ENCODE results near the gene ELMO1. TPM values are rescaled to one million over a fixed set of nuclear protein-coding genes. Genes with fewer than 3 reads are reported as not detected.

The ELMO1 gene
- total RNA-seq, 2 donors from 2014 or later, result 32.2 to 46.7 TPM

DNA sequence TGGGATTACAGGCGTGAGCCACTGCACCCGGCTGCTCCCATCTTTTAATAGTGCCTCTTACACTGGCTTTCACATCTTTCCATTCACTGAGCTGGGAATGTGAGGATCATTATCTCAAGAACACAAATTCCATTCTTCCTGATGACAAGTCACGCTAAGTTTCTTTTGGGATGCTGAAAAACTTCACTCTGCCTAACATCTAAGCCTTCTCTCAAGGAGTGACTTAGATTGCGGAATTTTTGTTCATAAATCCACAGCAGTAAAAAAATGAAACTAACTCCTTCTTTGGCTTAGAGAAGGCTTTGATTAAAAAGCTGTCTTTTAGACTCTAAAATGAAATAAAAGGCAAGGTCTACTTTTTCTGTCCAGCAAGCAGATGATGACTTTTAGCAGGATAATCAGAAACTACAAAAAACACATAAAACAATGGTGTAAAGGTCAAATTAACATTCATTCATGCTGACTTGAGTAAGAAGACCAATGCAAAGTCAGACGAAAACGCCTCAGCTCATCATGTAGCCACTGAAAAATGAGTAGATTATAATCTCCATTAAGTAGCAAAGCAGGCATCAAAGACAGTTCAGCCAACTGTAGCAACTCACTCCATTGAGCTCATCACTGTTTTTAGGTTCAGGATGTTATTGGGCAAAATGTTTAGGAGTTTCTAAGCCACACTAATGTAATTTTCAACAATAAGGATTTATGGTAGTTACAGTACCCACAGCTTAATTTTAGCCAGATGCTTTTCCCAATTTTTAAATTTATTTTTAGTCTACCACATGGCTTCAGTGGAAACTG is 178.8 kb downstream of the ELMO1 start:
- no peak for DNase-seq (ENCODE audit: low spot score)
- intact Hi-C loops (cut with DNase I), result no loop called here

DNA sequence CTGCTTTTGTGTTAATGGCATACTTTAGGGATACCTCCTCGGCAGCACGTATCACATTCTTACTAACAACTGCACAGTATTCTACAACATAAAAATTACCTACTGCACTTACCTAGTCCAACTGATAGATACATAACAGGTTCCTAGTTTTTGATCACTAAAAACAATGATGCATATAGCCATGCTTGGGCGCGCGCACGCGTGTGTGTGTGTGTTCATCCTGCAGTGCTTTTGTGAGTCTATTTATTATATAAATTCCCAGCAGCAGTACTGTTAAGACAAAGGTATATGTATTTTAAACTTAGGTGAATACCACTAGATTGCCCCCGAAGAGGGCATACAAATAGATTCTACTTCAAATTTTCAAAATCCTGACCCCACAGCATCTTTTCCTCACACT is 181.4 kb downstream of the ELMO1 start:
- intact Hi-C loops (cut with DNase I), result no loop called here
- DNase-seq (ENCODE audit: low spot score), result no peak

DNA sequence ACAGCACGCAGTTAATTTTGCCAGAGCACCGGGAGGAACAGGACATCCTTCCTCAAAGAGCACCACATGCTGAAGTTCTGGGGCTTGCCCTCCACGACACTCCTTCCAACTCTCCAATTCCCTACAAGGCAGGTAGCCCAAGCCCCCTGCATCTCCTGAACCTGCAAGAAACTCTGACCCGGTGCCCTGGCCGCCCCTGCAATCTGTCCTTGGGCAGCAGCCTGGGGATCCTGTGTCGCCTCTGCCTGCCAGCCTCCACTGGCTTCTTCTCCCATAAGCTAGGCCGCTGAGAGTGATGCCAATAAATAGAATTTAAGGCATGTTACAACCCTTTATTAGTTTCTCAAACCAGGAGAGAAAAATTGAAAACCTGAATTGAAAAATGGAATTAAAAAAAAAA is 182.8 kb downstream of the ELMO1 start:
- intact Hi-C loops (cut with DNase I), result no loop called here
- DNase-seq (ENCODE audit: low spot score), result no peak

DNA sequence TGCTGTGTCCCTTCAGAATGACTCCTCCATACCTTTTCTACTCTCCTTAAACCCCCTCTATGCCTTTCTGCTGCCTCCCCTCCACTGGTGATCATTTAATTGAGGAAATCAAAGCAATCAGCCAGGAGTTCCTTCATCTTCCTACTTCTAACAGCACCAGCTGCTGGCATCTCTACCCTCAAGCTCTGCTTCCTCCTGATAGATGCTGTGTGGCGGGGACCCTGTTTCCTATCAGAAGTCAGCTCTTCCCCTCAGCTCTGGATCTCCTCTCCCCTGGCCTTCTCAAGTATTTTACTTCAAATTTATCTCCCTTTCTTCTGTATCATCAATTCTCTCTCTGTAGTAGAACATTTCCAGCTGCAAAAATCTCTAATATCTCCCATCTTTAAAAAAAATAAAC is 183.7 kb downstream of the ELMO1 start:
- intact Hi-C loops (cut with DNase I), result no loop called here
- DNase-seq (ENCODE audit: low spot score), result no peak

DNA sequence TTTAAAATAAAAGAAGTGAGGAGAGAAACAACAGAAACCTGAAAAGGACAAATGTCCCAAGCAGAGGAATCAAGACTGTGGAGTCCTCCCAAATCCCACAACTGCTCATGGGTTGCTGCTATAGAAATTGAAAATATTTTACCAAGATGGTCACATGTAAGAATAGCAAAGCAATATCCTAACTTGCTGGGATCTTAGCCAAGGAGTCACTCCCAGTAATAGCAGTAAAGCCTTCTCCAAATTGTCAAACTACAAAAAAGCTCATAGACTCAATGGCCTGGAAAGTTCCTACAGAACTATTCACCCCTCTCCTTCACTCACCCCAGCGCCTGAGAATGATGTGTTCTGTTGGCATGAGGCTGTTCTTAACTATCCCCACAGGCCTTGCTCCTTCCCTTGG is 186.5 kb downstream of the ELMO1 start:
- intact Hi-C loops (cut with DNase I), result no loop called here
- DNase-seq (ENCODE audit: low spot score), result no peak

DNA sequence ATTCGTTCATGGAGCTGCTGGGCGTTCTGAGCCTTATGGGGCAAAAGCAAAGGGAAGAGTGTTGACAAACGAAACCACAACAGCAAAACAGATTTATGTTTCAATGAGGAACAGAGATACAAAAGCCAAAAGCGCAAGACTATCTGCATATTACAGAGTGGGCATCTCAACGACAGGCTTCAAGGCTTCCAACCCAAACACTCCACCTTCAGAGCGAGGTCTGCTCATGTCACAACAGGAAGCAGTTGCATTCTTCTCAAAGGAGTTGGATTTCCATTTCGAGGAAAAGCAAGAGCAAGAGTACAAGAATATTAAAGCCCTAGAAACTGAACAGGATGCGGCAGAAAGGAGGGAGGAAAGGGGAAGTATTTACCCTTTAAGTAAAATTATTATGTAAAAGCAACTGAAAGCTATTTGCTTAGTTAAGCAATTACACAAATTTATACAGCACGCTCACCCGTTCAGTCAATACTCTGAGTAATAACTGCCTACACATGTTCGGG is 189.3 kb downstream of the ELMO1 start:
- intact Hi-C loops (cut with DNase I), result no loop called here
- DNase-seq (ENCODE audit: low spot score), result no peak

DNA sequence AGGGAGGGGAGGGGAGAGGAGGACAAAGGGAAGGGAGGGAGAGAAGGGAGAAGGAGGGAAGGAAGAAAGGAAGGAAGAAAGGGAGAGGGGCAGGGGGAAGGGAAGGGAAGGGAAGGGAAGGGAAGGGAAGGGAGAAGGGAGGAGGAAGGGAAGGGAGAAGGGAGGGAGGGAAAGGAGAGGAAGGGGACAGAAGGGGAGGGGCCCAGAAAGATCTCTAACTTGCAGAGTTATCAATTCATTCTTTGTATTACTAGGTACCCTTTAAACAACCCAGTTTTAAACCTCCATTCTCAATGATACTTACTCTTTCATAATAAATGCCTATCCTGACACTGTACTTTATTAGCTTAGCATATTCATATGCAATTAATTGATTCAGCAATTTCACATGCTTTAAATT is 192.0 kb downstream of the ELMO1 start:
- no peak for DNase-seq (ENCODE audit: low spot score)
- intact Hi-C loops (cut with DNase I), result no loop called here

DNA sequence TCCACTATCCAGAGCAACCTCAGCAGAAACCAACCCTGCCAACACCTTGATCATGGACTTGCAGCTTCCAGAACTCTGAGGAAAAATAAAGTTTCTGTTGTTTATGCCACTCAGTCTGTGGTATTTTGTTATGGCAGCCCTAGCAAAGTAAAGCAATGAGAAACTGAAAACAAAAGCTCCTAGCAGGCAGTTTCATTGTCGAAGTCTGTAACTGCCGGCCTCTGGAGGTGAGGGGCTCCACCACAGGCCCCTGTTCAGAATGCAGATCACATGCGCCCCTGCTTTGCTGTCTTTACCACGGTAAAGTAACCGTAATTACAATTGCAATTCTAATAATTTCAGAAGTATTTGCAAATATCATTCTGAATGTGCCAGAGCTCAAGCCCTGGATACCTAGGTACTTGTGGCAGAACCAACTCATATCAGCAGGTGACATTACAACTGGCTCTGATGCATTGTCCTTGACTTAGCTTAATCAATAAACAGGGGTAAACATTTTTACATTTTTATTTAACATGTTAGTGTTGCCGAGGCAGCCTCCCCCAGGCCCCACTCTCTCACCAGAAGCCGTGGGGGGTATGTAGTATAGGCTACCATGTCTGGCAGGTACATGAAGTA is 193.2 kb downstream of the ELMO1 start:
- DNase-seq (ENCODE audit: low spot score), result no peak
- intact Hi-C loops (cut with DNase I), result no loop called here

DNA sequence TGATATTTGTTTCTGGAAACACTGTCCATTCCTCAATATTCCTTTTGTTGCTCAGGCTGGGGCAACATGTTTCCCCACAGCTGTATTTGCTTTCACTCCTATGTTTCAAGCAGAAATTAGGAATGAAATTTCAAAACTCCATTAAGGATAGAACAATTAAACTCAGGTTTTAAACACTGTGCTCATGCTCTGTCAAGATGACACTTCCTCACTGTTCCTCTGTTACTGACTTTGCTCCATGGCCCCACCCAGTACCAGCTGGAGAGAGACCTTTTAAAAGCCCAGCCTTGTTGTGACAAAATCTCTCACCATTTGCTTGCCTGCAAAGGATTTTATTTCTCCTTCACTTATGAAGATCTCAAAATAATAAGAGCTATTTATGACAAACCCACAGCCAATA is 197.4 kb downstream of the ELMO1 start:
- intact Hi-C loops (cut with DNase I), result no loop called here
- DNase-seq (ENCODE audit: low spot score), result no peak

DNA sequence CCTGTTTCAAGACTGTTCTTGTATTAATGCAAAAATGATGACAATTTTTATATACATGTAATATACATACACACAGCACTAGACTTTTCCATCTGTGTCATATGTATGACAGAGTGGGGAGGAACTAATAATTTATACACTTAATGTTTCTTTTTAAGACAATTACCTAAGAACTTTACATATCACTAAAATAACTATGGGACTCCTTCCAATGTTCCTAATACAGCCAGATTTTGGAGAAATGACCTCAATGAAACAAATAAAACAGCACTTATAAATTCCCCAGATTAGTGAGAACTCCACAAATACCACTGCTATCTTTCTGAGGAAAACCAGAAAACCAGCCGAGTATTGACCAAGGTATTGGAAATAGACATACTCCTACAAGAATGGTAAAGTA is 199.4 kb downstream of the ELMO1 start:
- intact Hi-C loops (cut with DNase I), result no loop called here
- DNase-seq (ENCODE audit: low spot score), result no peak

DNA sequence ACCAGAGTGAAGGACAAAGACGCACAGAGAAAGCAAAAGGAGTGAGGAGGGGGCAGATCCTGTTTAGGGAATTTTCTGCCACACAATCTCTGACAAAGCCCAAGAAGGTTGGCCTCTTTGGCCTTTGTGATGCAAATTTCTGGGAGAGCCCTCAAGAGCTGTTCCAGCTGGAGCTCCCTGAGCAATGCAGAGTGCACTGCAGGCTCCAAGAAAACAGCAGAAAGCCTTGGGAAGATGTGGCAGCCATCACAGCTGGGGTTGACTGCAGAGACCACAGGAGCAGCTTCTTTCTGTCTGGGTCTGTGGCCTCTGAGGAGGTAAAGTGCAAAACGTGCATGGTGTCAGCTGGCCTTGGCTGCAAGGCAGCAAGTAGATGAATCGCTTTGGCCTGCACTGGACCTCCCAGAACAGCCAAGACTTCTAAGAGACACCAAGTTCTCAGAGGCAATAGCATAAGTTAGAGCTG is 200.2 kb downstream of the ELMO1 start:
- intact Hi-C loops (cut with DNase I), result no loop called here
- DNase-seq (ENCODE audit: low spot score), result no peak

DNA sequence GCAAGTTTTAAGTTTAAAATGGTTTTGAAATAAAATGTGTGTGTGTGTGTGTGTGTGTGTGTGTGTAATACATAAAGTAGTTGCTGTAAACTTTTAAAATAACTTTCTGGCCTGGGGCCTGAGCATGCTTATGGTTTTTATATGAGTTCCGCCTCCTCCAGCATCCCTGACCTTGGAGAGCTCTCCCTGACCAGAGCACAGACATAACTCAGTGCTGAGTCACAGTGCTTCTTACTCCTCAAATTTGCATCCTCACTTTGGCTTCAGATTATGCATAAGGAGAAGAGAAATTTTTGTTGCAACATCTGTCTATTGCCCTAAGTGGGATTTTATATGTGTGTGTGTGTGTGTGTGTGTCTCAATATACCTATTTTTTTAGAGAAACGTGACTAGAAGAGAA is 200.8 kb downstream of the ELMO1 start:
- intact Hi-C loops (cut with DNase I), result no loop called here
- DNase-seq (ENCODE audit: low spot score), result no peak

DNA sequence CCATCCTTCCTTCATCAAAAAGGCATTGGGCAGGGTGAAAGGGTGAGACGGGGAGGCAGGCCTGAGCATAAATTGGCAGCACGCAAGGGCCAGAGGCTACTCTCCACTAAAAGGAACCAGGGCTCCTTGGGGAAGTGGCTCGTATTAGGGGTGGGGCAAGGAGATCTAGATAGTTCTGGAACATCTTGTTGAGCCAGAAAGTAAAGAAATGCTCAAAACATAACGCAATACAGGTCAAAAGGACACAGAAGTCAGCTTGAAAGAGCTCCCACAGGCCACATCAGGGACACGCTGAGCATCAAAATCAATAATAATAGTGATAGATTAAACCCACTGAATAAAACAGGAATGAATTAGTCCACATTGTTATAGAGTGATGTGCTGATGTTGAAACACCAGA is 203.1 kb downstream of the ELMO1 start:
- no peak for DNase-seq (ENCODE audit: low spot score)
- intact Hi-C loops (cut with DNase I), result no loop called here

DNA sequence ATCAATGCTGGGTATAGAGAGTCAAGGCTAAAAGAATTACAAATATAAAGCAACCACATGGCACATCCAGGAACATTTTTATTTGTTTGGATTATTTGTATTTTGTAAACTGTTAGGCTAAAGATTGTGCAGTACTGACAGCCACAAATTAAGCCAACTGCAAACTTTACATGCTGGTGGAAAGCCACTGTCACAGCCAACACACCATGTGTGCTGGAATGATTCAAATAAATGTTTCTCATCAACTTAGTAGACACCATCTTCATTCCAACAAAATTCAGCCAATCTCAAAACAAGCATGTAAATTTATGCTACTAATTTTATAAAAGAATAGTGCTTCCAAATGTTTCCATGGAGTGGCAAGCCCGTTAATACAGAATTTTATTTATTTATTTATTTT is 211.8 kb downstream of the ELMO1 start:
- intact Hi-C loops (cut with DNase I), result loop anchor here in 1 of 2 donors (10.0 kb wide), 1 partner anchor 258 kb away; no protein-coding TSS in a partner anchor
- no peak for DNase-seq (ENCODE audit: low spot score)

DNA sequence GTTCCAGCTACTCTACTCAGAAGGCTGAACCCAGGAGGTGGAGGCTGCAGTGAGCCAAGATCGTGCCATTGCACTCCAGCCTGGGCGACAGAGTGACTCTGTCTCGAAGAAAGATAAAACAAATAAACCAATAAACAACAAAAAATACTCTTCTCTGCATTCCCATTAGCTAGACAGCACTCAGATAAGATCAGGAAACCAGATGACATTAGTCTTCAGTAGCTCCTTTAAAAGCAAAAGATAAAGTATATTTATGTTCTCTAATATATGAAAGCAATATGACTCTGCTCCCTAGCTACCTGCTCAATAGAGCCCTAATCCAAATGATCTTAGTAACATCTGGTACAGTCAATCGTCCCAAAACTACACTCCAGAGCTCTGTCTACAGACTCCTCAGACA is 212.9 kb downstream of the ELMO1 start:
- DNase-seq (ENCODE audit: low spot score), result no peak
- intact Hi-C loops (cut with DNase I), result loop anchor here in 1 of 2 donors (10.0 kb wide), 1 partner anchor 259 kb away; no protein-coding TSS in a partner anchor

DNA sequence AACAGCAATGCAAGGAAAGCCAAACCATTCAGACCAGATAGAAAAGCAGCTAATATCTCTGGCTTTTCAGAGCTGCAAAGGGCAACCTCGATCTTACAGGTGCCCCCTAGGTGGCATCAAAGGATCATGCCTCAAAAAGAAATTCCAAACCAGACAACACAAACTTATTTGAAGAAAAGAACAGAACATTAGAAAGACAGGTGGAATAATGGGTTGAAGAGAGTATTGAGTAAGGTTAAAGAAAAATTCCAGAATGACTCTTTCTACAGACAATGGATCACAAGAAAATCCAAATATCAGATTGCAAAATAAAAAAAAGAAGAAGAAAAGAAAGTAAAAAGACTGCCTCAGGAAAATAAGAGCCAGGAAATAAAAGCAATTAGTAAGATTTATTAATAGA is 213.7 kb downstream of the ELMO1 start:
- DNase-seq (ENCODE audit: low spot score), result no peak
- intact Hi-C loops (cut with DNase I), result loop anchor here in 1 of 2 donors (10.0 kb wide), 1 partner anchor 260 kb away; no protein-coding TSS in a partner anchor

DNA sequence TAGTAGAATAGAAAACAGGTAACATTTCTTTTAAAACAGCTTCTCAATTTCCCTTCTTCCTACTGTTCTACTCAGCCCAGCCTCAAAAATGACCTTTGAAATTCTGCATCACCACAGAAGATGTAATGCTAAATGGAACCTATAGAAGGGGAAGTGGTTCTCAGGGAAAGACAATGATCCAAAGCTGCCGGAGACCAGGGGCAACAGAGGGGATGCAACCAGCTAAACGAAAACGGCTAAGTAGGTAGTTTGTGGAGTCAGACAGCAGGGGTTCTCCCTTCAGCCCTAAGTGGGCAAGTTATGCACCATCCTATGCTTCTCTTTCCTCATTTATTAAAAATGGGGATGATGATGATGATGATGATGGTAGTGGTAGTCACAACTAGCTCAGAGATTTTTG is 214.3 kb downstream of the ELMO1 start:
- no peak for DNase-seq (ENCODE audit: low spot score)
- intact Hi-C loops (cut with DNase I), result loop anchor here in 1 of 2 donors (10.0 kb wide), 1 partner anchor 260 kb away; no protein-coding TSS in a partner anchor

DNA sequence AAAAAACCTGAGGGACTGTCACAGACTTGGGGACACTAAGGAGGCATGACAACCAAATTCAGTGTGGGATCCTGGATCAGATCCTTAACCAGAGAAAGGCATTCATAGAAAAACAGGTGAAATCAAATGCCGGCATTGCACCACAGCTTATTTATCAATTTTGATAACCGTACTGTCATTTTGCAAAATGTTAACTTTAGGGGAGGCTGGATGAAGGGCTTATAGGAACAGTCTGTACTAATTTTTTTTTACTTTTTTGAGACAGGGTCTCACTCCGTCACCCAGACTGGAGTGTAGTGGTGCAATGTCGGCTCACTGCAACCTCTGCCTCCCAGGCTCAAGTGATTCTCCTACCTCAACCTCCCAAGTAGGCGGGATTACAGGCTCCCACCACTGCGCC is 217.1 kb downstream of the ELMO1 start:
- intact Hi-C loops (cut with DNase I), result loop anchor here in 1 of 2 donors (10.0 kb wide), 1 partner anchor 263 kb away; no protein-coding TSS in a partner anchor
- no peak for DNase-seq (ENCODE audit: low spot score)

DNA sequence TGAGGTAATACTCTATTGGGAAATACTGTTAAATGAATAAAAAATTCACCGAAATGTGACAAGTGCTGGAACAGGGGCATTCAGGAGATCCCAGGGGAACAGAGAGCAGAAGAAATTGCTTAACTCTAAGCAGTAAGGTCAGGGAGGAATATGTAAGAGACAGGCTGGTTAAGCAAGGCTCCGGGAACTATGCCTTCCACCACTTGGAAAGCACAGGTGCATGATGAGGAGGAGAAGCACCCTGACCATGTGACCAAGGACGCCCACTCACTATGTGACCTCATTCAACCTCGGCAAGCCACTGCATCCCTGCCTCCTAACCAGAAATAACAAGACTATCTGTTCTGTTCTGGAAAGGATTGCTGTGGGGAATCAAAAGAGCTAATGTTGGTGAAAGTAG is 218.4 kb downstream of the ELMO1 start:
- intact Hi-C loops (cut with DNase I), result loop anchor here in 1 of 2 donors (10.0 kb wide), 1 partner anchor 265 kb away; no protein-coding TSS in a partner anchor
- peak; percentile 82 for DNase-seq (ENCODE audit: low spot score)

DNA sequence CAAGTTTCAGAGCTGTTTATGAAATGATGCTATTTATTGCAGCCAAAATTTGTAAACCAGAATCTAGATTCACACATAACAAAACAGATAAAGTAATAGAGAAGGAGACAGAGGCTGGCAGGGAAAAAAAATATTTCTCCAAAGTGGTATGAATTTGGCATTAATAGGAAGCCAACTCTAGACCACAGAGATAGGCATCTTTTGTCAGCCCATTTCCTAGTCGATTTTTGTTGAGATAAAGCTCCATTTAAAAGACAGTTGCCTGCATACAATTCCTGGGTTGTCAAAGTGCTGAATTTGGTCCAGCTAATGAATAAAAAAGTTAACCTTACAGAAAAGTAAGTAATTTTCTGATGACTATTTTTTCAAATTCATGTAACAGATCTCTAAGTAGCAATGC is 219.3 kb downstream of the ELMO1 start:
- DNase-seq (ENCODE audit: low spot score), result no peak
- intact Hi-C loops (cut with DNase I), result no loop called here
